ENCODE results near the gene NAP1L4.

DNA sequence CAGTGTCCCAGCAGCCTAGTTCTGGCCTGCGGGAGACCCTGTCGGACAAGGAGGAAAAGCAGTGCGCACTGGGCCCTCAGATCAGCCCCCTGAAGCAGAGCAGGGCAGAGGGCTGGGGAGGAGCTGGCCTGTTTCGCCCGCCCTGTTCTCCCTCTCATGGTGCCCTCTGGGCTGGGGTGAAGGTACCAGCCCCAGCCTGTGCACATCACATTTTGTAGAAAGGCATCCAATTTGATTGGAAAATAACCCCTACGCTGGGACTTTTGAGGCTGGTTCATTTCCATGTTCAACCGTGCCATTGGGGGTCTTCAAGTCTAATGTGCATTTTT, 832 bp upstream of the NAP1L4 start:
- TF ChIP-seq, protein P1, sequence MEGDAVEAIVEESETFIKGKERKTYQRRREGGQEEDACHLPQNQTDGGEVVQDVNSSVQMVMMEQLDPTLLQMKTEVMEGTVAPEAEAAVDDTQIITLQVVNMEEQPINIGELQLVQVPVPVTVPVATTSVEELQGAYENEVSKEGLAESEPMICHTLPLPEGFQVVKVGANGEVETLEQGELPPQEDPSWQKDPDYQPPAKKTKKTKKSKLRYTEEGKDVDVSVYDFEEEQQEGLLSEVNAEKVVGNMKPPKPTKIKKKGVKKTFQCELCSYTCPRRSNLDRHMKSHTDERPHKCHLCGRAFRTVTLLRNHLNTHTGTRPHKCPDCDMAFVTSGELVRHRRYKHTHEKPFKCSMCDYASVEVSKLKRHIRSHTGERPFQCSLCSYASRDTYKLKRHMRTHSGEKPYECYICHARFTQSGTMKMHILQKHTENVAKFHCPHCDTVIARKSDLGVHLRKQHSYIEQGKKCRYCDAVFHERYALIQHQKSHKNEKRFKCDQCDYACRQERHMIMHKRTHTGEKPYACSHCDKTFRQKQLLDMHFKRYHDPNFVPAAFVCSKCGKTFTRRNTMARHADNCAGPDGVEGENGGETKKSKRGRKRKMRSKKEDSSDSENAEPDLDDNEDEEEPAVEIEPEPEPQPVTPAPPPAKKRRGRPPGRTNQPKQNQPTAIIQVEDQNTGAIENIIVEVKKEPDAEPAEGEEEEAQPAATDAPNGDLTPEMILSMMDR (conservative IDR thresholded peaks at IDR 0.05; ENCODE audit: low read depth, low read length), result no peak
- no peak for TF ChIP-seq MAFK (IDR thresholded peaks at IDR 0.05; ENCODE audit: low read depth, low read length)
- TF ChIP-seq, protein P2, sequence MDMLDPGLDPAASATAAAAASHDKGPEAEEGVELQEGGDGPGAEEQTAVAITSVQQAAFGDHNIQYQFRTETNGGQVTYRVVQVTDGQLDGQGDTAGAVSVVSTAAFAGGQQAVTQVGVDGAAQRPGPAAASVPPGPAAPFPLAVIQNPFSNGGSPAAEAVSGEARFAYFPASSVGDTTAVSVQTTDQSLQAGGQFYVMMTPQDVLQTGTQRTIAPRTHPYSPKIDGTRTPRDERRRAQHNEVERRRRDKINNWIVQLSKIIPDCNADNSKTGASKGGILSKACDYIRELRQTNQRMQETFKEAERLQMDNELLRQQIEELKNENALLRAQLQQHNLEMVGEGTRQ (IDR thresholded peaks at IDR 0.05; ENCODE audit: low read depth, low read length), result no peak
- TF ChIP-seq SMC3 (IDR thresholded peaks at IDR 0.05; ENCODE audit: low read depth, low read length), result no peak

Measured in IMR-90 (cell line).